CD14-positive monocyte (primary cell): ENCODE data around the gene ZCCHC8. TPM values are rescaled to one million over a fixed set of nuclear protein-coding genes. Genes with fewer than 3 reads are reported as not detected.
A peak's percentile ranks its signal among the peaks of the same experiment; 100 is the strongest.

Experiments
- DNase-seq, 3 donors: peaks; one replicate each; pipeline ENCODE4 v3.0.0-alpha.2; 2011 to 2022
- H2AFZ ChIP-seq: 2 replicates; pipeline ENCODE4 v1.6.0; 2012; ENCODE audit warnings: mild to moderate bottlenecking, low read depth, low read length, inconsistent platforms; ENCODE audit not compliant: insufficient read depth, poor library complexity, severe bottlenecking
- H3K27ac ChIP-seq, 2 donors: 1 replicate in 1 of 2; 2 replicates in 1 of 2; pipeline ENCODE4 v1.5.1; 2012 to 2013; ENCODE audit warnings: low read length in 2 of 2, control low read depth in 1 of 2, inconsistent platforms in 1 of 2, low read depth in 1 of 2, mild to moderate bottlenecking in 1 of 2
- H3K27me3 ChIP-seq, 2 donors: one replicate each; pipeline versions ENCODE4 v1.6.0 to v1.6.1; 2011 to 2013; ENCODE audit warnings: low read length in 2 of 2; ENCODE audit not compliant: control insufficient read depth in 2 of 2, insufficient read depth in 2 of 2
- H3K36me3 ChIP-seq, 2 donors: replicated peaks in 1 of 2; 1 replicate in 1 of 2; 2 replicates in 1 of 2; pipeline versions ENCODE4 v1.5.1 to v1.6.1; 2012 to 2013; ENCODE audit warnings: low read length in 2 of 2, control low read depth in 1 of 2, inconsistent platforms in 1 of 2, mild to moderate bottlenecking in 1 of 2; ENCODE audit not compliant: insufficient read depth in 2 of 2, control insufficient read depth in 1 of 2
- H3K4me1 ChIP-seq, 2 donors: 1 replicate in 1 of 2; 2 replicates in 1 of 2; pipeline versions ENCODE4 v1.5.1 to v1.6.1; 2012 to 2013; ENCODE audit warnings: low read length in 2 of 2, control low read depth in 1 of 2, inconsistent platforms in 1 of 2, mild to moderate bottlenecking in 1 of 2, moderate library complexity in 1 of 2; ENCODE audit not compliant: insufficient read depth in 2 of 2, control insufficient read depth in 1 of 2
- H3K4me2 ChIP-seq: replicated peaks from 2 replicates; pipeline ENCODE3; 2012; ENCODE audit warnings: low read length, moderate library complexity, mild to moderate bottlenecking; ENCODE audit not compliant: poor library complexity, severe bottlenecking; ENCODE audit errors: extremely low read depth
- H3K4me3 ChIP-seq, 3 experiments: fragments of 200-600 bp in 1 of 3; sonication (generic) in 1 of 3; replicated peaks in 1 of 3; 1 replicate in 2 of 3; 2 replicates in 1 of 3; pipeline ENCODE4 v1.5.1; 2011 to 2013; ENCODE audit warnings: low read length in 3 of 3, mild to moderate bottlenecking in 3 of 3, control low read depth in 2 of 3, low read depth in 2 of 3, inconsistent platforms in 1 of 3, moderate library complexity in 1 of 3
- H3K79me2 ChIP-seq: 2 replicates; pipeline ENCODE4 v1.6.0; 2012; ENCODE audit warnings: mild to moderate bottlenecking, control low read depth, inconsistent platforms, low read length, moderate library complexity; ENCODE audit not compliant: insufficient read depth
- H3K9ac ChIP-seq: 2 replicates; pipeline ENCODE4 v1.6.0; 2017; ENCODE audit warnings: low read length, mild to moderate bottlenecking; ENCODE audit not compliant: insufficient read depth, poor library complexity, severe bottlenecking
- H3K9me3 ChIP-seq, 2 donors: replicated peaks in 1 of 2; 1 replicate in 1 of 2; 2 replicates in 1 of 2; pipeline versions ENCODE4 v1.5.1 to v1.6.1; 2012 to 2013; ENCODE audit warnings: low read length in 2 of 2, control low read depth in 1 of 2; ENCODE audit not compliant: control insufficient read depth in 1 of 2, insufficient read depth in 1 of 2
- H4K20me1 ChIP-seq: 2 replicates; pipeline ENCODE4 v1.6.0; 2012; ENCODE audit warnings: mild to moderate bottlenecking, low read length, control low read depth, moderate library complexity; ENCODE audit not compliant: insufficient read depth
- H3K27ac Mint-ChIP-seq, 7 donors: one replicate each; pipeline ENCODE4 v1.8.0; 2020; ENCODE audit warnings: mild to moderate bottlenecking in 7 of 7, mixed read lengths in 7 of 7, moderate library complexity in 6 of 7, inconsistent platforms in 2 of 7
- H3K27me3 Mint-ChIP-seq, 3 donors: one replicate each; pipeline ENCODE4 v1.8.0; 2021 to 2022; ENCODE audit warnings: low read depth in 3 of 3, mild to moderate bottlenecking in 3 of 3, mixed read lengths in 3 of 3, moderate library complexity in 3 of 3, inconsistent platforms in 1 of 3
- H3K36me3 Mint-ChIP-seq, 2 donors: one replicate each; pipeline ENCODE4 v1.8.0; 2020; ENCODE audit warnings: mixed read lengths in 2 of 2, inconsistent platforms in 1 of 2, mild to moderate bottlenecking in 1 of 2
- H3K4me1 Mint-ChIP-seq: one replicate; pipeline ENCODE4 v1.8.0; 2020; ENCODE audit warnings: mild to moderate bottlenecking, mixed read lengths
- H3K4me3 Mint-ChIP-seq, 2 donors: one replicate each; pipeline ENCODE4 v1.8.0; 2020; ENCODE audit warnings: mild to moderate bottlenecking in 2 of 2, mixed read lengths in 2 of 2, moderate library complexity in 1 of 2
- H3K9me3 Mint-ChIP-seq, 7 donors: one replicate each; pipeline ENCODE4 v1.8.0; 2020 to 2022; ENCODE audit warnings: mixed read lengths in 7 of 7, mild to moderate bottlenecking in 6 of 7, moderate library complexity in 6 of 7, inconsistent platforms in 2 of 7
- WGBS: methylation state at CpG from one replicate; pipeline ENCODE4 v1.1.5; 2013; ENCODE audit warnings: missing lambda C conversion rate; ENCODE audit not compliant: insufficient coverage; 5-methylcytosine and 5-hydroxymethylcytosine counted together
- intact Hi-C, 2 donors: fragments of 100-400 bp; cut with micrococcal nuclease; formaldehyde crosslinking; loops; one replicate each; pipeline versions ENCODE4 v1.15.0 to v1.15.1; 2023
- polyA plus RNA-seq, 3 donors: library from polyadenylated mRNA; depleted of rRNA in 1 of 3; unstranded in 2 of 3; stranded (reverse) in 1 of 3; fragments of 300-500 nt in 2 of 3; fragments of >200 nt in 1 of 3; fragmentation: Illumina TruSeq in 2 of 3; gene quantifications; 1 replicate in 2 of 3; 2 replicates in 1 of 3; pipeline ENCODE4 v1.2.3, GENCODE V29; 2012 to 2021
- TF ChIP-seq, protein P1 (sequence below): fragments of 200-600 bp; IDR thresholded peaks from one replicate; pipeline ENCODE4 v1.8.0; 2022; ENCODE audit warnings: antibody characterized with exemption, mild to moderate bottlenecking

Gene ZCCHC8
- polyA plus RNA-seq, 3 donors = 2.5 to 25.4 (median 5.4) TPM

DNA sequence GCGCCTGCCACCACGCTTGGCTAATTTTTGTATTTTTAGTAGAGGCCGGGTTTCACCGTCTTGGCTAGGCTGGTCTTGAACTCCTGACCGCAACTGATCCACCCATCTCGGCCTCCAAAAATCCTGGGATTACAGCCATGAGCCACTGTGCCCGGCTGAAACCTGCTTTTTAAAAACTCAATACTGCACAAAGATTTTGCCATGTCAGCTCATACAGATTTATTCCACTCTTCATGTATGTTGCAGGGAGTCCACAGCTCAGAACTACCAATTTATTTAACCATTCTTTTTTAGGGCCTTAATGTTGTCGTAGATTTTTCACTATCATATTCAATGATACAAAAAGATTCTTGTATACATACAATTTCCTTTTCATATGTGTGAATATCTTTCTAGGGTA is 20.0 kb downstream of the ZCCHC8 start:
- no peak overlapping the region for H3K27ac Mint-ChIP-seq
- no peak for DNase-seq
- H3K4me3 ChIP-seq = no peak overlapping the region
- H3K4me3 Mint-ChIP-seq = no peak overlapping the region
- H4K20me1 ChIP-seq = peaks cover 3% of the 10 kb centered on the region
- H3K27me3 ChIP-seq = no peaks in the 10 kb centered on the region
- intact Hi-C loops = no loop called here
- no peak overlapping the region for H3K27ac ChIP-seq
- H3K4me1 Mint-ChIP-seq = no peaks in the 10 kb centered on the region
- H3K36me3 Mint-ChIP-seq = peaks cover 80 to 95% of the 10 kb centered on the region in 2 donors
- no peak overlapping the region for H3K4me2 ChIP-seq
- H3K79me2 ChIP-seq = peaks cover 5% of the 10 kb centered on the region
- no peak overlapping the region for H3K9ac ChIP-seq
- TF ChIP-seq, protein P1, sequence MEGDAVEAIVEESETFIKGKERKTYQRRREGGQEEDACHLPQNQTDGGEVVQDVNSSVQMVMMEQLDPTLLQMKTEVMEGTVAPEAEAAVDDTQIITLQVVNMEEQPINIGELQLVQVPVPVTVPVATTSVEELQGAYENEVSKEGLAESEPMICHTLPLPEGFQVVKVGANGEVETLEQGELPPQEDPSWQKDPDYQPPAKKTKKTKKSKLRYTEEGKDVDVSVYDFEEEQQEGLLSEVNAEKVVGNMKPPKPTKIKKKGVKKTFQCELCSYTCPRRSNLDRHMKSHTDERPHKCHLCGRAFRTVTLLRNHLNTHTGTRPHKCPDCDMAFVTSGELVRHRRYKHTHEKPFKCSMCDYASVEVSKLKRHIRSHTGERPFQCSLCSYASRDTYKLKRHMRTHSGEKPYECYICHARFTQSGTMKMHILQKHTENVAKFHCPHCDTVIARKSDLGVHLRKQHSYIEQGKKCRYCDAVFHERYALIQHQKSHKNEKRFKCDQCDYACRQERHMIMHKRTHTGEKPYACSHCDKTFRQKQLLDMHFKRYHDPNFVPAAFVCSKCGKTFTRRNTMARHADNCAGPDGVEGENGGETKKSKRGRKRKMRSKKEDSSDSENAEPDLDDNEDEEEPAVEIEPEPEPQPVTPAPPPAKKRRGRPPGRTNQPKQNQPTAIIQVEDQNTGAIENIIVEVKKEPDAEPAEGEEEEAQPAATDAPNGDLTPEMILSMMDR = no peak
- no peaks in the 10 kb centered on the region for H3K27me3 Mint-ChIP-seq
- H2AFZ ChIP-seq = no peak overlapping the region
- whole genome bisulfite sequencing = 100% methylated on average over 2 of the region's 8 CpGs
- H3K9me3 Mint-ChIP-seq = no peaks in the 10 kb centered on the region
- H3K4me1 ChIP-seq = no peaks in the 10 kb centered on the region
- H3K9me3 ChIP-seq = no peaks in the 10 kb centered on the region
- peaks cover 88 to 99% of the 10 kb centered on the region in 2 donors for H3K36me3 ChIP-seq

DNA sequence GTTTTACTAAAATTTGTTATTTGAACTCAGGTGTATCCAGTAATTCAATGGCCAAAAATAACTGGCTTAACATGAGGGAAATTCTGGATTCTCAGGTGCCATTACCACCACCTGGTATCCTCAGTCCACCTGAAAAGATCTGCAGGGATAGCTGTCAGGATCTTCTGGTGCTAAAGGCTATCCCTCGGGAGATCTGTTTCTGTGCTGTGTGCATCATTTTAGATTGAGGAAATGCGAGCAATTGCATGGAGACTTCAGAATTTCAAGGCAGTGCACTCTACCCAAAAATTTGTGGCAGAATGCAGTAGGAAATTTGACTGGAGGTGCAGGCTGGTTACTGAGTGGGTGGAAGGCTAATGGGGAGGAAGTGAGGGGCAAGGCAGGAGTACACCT is 26.4 kb downstream of the ZCCHC8 start:
- H3K9ac ChIP-seq = no peak overlapping the region
- H2AFZ ChIP-seq = no peak overlapping the region
- no peak overlapping the region for H3K4me3 ChIP-seq
- Mint-ChIP-seq H3K4me1 (peaks cover 2% of the 10 kb centered on the region), H3K9me3 (no peaks in the 10 kb centered on the region), H3K36me3 (peaks cover 56 to 65% of the 10 kb centered on the region in 2 donors), H3K27me3 (no peaks in the 10 kb centered on the region), H3K4me3 (no peak overlapping the region), H3K27ac (peak overlapping the region in 2 of 7 donors; percentile 13 to 54)
- peaks cover 60 to 69% of the 10 kb centered on the region in 2 donors for H3K36me3 ChIP-seq
- intact Hi-C loops = loop anchor here in 1 of 2 donors (5.0 kb wide), 1 partner anchor 77 kb away; no protein-coding TSS in a partner anchor
- no peaks in the 10 kb centered on the region for H3K27me3 ChIP-seq
- no peak for DNase-seq
- peak overlapping the region in 1 of 2 donors; percentile 38 for H3K27ac ChIP-seq
- H3K4me2 ChIP-seq = no peak overlapping the region
- 76% methylated on average over 2 of the region's 2 CpGs for WGBS
- no peaks in the 10 kb centered on the region for H3K9me3 ChIP-seq
- H3K4me1 ChIP-seq = no peaks in the 10 kb centered on the region
- TF ChIP-seq, protein P1 = no peak
- H3K79me2 ChIP-seq = no peaks in the 10 kb centered on the region
- peaks cover 10% of the 10 kb centered on the region for H4K20me1 ChIP-seq
